ENCODE results near the gene TLR5.

TLR5 gene

DNA sequence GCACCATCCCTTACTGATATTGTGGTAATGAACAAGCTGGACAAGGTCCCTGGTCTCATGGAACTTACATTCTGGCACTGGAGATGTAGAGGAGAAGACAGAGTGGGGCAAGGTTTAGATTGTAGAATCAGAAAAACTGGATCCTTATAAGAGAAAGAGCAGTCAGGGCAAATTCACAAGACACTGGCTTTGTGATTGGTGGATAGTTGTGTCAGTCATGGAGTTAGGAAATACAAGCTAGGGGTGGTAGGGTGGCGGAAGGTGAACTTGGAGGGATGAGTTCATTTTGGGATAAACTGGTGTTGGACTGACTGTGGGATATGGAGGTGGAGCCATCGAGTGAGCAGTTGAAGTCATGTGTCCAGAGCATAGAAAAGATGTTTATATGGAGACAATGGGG, 3.7 kb upstream of the TLR5 start:
- no peak for DNase-seq

DNA sequence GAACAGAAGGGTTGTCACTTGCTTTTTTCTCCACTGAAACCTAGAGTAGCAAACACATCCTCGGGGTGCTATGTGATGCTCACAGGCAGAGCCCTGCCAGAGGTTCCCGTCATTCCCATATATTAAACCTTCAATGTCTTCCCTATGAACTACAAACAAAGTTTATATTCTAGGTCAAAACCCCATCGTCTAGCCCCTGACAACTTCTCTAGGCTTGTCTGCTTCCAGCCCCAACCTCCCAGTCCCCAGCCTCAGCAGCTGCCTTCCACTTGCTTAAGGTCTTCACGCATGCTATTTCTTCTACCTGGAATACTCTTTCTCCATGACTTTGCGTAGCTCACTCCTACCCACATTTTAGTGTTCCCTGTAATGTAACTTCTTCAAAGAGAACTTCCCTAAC, 1.9 kb upstream of the TLR5 start:
- DNase-seq: no peak

DNA sequence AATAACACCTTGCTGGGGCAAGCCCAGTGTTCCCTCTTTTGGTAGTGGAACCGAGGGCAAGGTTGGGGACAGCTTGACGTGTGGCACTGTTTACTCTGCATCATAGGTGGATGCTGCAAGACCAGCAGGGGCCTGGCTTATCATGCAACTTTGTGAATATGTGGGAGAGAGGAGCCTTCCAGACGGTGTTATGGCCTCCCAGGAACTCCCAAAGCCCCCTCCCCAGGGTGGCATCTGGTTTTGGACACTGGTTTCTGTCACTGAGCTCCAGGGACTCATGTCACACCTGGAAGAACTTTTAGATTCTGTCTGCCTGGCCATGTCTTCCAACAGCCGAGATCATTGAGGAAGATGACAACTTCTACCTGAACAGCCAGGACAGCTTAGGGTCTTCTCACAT, 1.4 kb upstream of the TLR5 start:
- DNase-seq: no peak

DNA sequence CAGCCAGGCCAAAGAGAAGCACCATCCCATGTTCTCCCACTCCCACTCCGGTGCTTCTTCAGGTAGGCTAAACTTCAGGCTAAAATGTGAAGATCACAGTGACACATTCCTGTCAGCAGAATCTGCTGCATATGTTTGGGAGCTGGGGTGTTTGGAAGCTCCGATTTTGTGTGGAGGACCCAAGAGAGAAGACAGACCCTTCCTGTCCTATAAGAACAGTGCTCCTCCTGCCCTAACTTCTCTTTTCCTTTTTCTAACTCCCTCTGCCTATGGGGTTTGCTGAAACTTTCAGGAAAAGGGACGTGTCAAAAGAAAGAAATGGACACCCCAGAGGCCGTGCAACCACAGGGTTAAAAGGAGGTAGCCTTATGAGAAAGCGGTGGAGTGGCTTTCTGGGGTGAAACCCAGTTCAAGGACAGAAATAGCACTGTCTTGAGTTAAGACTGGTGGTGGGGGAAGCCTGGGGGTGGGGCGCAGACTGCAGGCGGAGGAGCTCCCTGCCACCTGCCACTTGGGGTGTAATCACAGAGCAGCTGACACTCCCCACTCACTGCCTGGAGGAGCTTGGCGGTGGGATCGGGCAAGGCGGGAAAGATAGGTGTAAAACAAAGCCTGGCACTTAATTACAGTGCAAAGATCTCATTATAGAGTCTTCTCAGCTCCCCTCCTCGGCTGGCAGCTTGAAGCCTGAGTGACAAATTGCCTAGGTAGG, 645 bp upstream of the TLR5 start:
- peak; percentile 39 for DNase-seq

DNA sequence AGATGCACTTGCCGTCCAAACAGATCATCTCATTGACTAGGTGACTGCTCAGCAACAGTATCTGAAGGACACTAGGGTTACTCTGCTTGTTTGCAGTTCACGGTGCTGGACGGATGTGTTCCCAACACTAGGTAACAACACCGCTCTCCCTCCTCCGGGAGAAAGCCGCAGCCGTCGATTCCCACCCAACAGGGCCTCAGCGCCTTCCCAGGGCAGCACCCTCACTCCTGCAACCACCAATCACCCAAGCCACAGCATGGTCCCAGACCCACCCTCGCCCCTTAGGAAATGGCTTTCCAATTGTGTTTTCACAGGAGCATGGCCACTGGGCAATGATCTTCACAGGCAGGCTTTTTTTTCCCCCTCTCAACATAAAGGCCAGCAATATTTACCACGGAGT, 779 bp downstream of the TLR5 start:
- DNase-seq: no peak

DNA sequence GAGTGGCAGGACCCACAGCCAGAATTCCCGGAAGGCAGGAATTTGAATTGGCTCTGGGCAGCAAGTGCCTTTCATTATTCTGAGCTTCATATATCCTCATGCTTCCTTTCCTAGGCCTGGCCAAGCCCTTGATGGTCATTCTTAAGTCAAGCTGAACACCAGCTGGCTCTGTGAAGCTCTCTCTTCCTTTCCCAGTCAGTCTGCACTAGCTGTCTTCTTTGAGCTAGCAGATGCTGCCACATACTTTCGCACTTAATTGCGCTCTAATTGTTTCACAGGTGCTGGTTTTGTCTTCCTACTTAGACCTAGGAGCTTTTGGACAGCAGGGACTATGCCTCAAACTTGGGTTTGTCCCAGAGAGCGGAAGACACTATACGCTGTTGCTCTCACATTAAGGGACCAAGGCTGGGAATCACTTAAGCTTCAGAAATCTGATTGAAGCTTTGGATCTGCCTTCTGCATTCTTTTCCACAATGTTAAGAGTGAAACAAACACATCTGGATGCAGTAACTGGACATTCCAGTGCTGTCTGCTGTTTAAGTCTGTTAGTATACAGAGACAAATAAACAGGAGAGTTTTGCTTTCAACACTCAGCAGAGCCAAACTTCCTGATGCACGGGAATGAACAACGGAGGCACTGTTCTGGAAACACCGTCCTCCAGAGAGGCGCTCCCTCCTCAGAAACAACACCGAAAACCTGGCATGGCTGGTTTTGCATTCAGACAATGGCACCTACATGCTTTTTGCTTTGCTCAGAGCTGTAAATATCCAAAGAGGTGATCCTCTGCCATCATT, 2.2 kb downstream of the TLR5 start:
- no peak for DNase-seq

DNA sequence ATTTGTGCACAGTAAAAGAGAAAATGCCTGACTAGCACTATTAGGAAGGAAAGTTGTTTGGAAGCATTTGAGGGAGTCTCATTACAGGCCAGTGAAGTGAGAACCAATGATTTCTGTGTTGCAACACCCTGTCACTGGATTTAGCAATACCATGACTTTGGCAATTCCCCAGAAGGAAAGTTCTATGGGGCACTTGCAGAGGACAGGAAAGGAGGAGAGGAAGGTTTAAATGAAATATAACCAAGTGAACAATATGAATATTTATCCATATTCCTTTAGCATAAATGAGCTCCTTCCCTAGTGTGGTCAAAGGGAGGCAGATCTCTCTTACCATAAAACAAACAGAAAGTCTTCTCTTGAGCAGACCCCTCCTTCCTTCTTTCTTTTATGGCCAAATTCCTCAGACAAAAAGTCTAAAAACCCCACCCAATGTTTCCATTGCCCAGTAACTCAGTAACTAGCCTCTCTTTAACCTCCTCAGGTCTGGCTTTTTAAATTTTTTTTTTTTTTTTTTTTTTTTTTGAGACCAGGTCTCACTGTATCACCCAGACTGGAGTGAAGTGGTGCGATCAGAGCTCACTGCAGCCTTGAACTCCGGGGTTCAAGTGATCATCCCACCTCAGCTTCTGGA, 5.5 kb downstream of the TLR5 start:
- DNase-seq: no peak

DNA sequence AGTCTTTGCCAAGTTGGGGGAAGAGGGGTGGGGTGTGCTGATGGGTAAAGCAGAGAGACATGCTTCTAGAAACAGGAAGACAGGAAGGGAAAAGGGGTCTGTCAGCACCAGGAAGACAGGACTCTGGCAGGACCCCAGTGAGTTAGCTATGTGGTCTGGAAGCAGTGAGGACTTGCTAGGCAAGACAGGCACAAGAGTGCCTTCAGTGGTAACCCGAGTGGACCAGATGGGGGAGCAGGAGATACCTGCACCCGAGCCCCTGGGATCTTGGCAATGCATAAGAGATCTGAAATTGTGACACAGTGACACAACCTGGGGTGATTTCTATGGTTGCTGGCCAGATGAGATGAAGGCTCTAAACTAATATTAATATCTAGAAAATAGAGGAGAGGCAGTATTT, 7.0 kb downstream of the TLR5 start:
- no peak for DNase-seq

DNA sequence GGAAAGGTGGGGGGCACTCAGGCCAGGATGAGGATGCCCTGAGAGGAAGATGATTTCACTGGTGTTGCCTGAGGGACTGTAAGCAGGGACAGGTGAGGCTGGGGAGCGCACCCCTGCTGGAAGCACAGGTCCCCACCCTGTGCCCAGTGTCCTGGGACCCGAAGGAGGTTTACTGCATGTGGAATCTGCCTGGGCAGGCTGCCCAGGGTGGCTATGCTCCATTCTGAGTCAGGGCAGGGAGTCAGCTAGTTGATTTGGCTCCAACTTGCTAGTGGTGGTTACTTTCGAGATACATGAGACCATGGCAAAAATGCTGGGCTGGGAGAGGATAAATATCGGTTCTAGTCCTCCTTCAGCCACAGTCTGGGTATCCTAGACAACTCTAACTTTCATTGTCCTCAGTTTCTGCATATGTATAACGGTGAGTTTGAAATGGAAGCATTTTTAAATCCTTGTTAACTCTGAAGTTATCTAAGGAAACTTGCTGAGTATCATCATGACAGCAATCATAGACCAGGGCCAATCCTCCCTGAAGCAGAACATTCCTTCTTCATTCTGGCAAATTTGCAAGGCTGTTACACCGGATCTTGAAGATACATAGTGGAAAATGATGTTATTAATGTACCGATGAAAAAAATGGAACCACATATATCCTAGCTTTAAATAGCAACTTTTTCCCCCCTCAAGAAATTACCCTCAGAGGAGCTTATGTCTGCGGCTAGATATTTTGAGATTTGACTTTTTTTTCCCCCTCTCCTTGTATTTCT, 7.7 kb downstream of the TLR5 start:
- no peak for DNase-seq

DNA sequence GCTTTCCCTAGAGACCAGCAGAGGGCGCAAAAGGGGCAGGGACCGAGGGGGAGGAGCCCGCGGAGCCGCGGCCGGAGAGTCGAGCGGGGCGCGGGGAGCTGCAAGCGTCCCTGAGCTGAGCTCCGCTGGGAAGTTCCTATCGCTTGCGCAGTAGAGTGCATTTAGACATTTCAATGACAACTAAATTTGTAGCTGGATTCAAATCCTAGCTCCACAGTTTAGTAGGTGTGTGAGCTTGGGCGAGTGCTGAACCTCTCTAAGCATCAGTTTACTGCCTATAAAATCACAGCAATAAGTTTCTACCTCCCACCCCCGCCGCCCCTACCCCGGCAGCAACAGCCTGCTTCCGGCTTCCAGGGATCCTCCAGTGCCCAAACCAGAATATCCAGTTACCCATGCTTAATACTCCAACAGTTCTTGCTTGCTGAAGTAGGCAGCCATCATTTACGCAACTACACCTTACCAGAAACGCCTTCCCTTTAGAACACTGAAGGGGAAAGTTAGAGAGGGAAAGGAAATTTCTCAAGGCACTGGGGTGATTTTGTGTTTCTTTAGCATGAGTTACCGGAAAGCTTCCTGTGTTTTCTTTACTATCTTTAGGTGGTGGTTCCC, 9.1 kb downstream of the TLR5 start:
- DNase-seq: peak; percentile 81

DNA sequence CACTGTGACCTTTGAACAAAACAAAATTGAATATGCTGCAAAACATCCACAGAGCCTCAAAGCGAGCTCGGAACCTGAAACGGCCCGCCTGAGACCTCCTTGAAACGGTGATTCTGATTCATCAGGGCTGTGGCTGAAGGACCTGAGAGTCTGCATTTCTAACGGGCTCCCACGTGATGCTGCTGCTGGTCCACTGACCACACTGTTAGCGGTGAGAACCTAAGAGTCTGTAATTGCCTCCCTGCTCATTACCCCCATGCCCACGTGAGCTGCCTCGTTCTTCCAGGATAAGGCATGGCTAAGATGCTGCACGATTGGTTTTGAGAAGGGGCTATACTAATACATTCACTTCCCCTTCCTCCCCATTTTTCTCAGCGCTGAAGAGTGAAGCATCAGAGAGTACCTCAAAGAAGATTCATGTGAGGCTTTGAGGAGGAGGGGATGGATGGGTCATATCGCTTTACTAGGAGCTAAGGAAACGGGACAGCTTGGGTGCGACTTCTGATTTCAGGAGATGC, 9.7 kb downstream of the TLR5 start:
- DNase-seq: no peak

DNA sequence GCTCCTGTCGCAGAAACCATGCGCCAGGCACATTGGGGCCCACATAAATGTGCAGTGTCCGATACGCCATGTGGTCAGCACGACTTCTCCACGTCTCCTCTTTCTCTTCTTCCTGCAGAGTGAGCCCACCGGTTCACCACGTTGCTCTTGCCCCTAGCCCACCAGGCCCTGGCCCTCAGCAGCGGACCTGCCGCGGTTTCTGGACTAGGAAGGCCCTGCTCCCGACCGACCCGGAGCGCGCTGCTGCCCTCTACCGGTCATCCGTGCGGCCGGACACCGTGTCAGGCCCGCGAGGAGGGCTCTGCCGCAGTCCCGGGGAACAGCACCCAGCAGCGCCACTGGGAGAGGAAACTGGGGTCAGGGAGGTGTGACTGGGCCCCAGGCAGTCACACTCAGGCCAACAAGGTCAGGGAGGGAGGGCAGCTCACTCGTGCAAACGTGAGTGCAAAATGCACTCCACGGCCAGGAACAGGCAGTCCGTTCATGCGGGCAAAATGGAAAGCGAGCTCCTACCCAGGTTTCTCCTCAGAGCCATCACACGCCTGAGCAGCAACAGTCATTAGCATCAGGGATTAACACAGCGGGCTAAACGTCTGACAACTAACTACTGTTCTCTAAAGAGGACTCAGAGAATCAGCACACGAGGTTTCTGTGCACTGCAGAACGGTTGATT, 13.7 kb downstream of the TLR5 start:
- DNase-seq: peak; percentile 62

DNA sequence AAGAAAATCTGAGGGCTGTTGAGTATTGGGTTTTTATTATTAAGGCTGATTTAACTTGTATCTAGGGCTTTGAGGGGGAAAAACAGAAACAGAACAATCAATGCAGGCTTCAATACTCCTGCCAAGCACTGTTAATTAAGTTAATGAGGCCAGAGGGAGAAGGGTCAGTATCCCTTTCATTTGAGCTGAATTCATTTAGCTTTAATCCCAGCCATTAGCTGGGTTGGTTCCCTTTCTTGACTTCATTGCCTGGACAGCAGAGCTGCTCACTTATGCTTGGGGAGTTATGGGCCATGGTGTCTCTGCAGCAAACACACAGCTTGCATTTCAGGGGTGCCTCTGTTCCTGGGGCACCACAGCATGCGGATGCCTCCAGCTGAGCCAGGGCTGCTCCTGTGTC, 16.3 kb downstream of the TLR5 start:
- DNase-seq: no peak

DNA sequence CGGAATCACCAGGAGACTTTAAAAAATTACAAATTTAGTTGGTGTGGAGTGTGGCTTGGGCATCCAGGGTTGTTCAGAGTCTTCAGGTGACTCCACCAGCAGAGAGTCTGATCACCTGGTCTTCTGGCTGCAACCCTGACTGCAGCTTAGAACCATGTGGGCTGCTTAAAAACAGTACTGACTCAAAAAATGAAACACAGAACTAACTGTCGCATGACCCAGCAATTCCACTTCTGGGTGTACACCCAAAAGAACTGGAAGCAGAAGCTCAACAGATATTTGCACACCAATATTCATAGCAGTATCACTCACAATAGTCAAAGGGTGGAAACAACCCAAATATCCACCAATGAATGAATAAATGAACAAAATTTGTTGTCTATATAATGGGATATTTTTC, 17.3 kb downstream of the TLR5 start:
- DNase-seq: no peak

DNA sequence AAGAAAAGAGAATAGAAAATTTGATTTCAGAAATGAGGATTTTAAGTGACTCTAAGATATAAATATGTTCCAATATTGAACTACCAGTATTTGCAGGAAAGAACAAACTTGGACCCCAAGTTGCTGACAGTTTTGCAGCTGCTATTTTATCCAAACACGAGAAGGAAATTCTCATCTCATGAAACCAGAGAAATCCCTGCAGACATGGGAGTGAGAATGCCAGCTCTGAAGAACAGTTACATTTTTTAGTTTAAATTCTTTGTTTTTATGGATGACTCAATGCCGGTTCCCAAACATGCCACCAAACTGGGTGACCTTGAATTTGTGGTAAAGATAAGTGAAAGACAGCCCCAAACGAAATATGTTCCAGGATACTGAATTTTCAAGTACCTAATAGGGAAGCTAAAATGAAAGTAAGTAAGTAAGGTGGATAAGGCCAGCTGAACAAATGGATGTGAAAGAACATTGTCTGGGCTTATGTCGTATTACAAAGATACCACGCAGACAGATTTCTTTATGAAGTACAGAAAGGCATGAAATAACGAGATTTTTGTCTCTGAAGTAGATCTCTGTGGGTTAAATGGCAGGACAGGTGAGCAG, 19.9 kb downstream of the TLR5 start:
- DNase-seq: no peak

DNA sequence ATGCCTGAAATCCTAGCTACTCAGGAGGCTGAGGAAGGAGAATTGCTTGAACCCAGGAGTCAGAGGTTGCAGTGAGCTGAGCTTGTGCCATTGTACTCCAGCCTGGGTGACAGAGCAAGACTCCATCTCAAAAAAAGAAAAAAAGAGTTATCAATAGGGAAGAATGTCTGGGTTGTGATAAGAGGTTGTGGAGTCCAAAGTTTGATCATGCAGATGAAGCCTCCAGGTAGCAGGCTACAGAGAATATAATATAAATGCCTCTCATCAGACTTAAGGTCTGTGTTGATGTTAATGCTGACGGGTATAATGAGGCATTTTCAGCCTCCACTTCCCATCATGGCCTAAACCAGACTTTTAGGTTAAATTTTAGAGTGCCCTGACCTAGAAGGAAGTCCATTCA, 24.6 kb downstream of the TLR5 start:
- DNase-seq: no peak

DNA sequence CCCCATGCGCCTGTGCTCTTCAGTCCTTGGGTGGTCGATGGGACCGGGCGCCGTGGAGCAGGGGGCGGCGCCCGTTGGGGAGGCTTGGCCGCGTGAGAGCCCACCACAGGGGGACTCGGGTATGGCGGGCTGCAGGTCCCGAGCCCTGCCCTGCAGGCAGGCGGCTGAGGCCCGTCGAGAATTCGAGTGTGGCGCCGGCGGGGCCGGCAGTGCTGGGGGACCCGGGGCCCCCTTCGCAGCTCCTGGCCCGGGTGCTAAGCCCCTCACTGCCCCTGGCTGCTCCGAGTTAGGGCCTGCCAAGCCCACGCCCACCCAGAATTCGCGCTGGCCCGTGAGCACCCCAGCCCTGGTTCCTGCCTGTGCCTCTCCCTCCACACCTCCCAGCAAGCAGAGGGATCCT, 26.1 kb downstream of the TLR5 start:
- no peak for DNase-seq

DNA sequence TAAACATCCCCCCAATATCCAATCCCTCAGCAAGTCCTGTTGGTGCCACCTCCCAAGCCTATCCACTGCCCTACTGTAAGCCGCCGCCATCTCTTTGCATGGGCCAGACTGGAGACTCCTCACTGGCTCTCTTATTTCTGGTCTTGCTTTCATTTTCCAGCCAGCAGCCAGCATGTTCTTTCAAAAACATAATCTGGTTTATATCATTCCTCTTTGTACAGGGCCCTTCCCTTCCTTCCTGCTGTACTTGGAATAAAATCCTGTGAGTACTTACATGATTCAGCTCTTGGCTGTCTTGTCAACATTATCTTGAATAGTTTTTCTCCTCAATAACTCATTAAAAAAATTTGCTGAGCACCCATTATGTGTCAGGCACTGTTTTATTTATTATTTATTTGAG, 28.2 kb downstream of the TLR5 start:
- no peak for DNase-seq

DNA sequence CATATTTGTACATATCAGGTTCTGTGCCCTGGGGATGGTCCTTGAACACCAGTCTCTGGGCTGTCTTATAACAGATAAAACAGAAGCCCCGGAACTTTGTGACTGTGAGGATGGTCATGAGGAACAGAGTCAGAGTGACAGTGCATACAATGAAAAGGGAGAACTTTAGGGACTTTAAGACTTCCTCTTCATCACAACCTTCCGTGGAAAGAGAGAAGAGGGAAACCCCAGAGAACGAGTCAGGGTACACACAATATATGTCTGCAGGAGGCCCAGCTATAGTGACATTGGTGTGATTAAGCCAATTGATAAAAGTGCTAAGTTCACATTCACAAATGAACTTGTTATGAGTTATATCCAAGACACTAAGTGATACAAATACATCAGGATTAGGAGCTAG, 32.1 kb downstream of the TLR5 start:
- DNase-seq: no peak

DNA sequence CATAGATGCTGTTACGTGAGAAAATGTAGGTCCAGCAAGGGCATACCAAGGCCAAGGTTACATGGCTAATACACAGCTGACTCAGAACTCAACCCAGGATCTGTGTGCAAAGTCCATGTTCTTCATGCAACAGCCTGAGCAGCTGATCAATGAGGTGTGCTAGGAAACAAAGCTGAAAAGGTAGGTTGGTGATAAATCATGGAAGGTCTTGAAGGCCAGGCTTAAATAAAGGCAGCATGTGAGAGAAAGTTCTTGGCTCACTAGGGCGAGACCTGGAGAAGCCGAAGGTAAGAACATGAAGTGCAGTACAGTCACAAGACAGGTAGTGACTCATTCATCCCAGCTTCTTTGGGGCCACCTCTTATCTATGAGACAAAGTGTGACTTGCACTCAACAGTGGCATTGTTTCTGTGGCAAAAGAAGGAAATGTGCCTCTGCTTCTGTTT, 33.4 kb downstream of the TLR5 start:
- DNase-seq: no peak

DNA sequence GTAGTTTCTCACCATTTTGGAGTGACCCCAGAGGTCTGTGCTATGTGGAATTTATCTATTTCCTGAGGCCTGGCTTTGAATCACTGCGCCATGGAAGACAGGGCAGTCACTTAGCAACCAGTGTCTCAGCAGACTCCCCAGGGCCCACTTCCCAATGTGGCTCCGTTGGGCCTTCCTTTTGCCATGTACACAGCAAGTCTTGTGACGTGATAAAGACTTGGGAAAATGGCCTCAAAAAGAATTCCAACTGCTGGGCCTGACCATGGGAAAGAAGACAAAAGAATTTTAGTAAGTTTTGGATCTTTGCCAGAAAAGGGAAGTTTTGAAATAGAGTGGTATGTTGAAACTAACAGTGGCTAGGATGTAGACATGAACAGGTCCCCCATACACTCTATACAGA, 36.2 kb downstream of the TLR5 start:
- DNase-seq: no peak

DNA sequence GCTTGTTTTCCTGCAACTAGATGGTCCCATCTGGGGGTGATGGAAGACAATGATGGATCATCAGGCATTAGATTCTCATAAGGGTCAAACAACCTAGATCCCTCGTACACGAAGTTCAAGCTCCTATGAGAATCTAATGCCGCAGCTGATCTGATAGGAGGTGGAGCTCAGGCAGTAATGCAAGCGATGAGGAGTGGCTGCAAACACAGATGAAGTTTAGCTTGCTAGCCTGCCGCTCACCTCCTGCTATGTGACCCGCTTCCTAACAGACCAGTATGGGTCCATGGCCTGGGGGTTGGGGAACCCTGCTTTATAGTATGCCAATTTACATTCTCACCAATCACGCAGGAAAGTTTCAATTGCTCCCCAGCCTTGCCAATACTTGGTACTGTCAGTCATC, 37.5 kb downstream of the TLR5 start:
- DNase-seq: no peak
